Tibial nerve (tissue), 4 donors: ENCODE data around the gene PTPRC. TPM values are rescaled to one million over a fixed set of nuclear protein-coding genes. Genes with fewer than 3 reads are reported as not detected.

ENCODE experiments used
- DNase-seq, 2 donors: peaks; one replicate each; pipeline ENCODE4 v3.0.0-alpha.2; 2019; ENCODE audit warnings: low spot score in 2 of 2
- H3K27ac ChIP-seq, 4 donors: fragments of 200-600 bp; sonication (generic) in 3 of 4; one replicate each; pipeline ENCODE4 v1.5.1; 2017 to 2019; ENCODE audit warnings: mild to moderate bottlenecking in 1 of 4
- H3K27me3 ChIP-seq, 2 donors: fragments of 200-600 bp; sonication (generic) in 1 of 2; one replicate each; pipeline versions ENCODE4 v1.5.1 to v1.6.0; 2017 to 2019
- H3K36me3 ChIP-seq, 3 donors: fragments of 200-600 bp; sonication (generic); one replicate each; pipeline ENCODE4 v1.5.1; 2018 to 2019
- H3K4me1 ChIP-seq, 4 donors: fragments of 200-600 bp; sonication (generic) in 3 of 4; one replicate each; pipeline ENCODE4 v1.5.1; 2017 to 2019
- H3K4me3 ChIP-seq, 4 donors: fragments of 200-600 bp; sonication (generic) in 3 of 4; one replicate each; pipeline ENCODE4 v1.5.1; 2017 to 2019; ENCODE audit warnings: mild to moderate bottlenecking in 1 of 4, moderate library complexity in 1 of 4
- H3K9me3 ChIP-seq, 4 donors: fragments of 200-600 bp; sonication (generic) in 3 of 4; one replicate each; pipeline ENCODE4 v1.5.1; 2017 to 2019
- CTCF ChIP-seq, 5 experiments: fragments of 200-600 bp in 3 of 5; fragments of 450-650 bp in 2 of 5; sonication (generic) in 3 of 5; IDR thresholded peaks; one replicate each; pipeline ENCODE4 v1.5.1; 2016 to 2019; ENCODE audit warnings: antibody characterized with exemption in 5 of 5, mild to moderate bottlenecking in 3 of 5, moderate library complexity in 2 of 5
- EP300 ChIP-seq, 2 donors: sonication (generic); formaldehyde crosslinking; IDR thresholded peaks; one replicate each; pipeline ENCODE4 v1.6.1; 2017; ENCODE audit warnings: antibody characterized with exemption in 2 of 2, mild to moderate bottlenecking in 1 of 2
- POLR2A ChIP-seq, 2 donors: fragments of 450-650 bp; IDR thresholded peaks; one replicate each; pipeline ENCODE4 v1.6.1; 2017; ENCODE audit warnings: antibody characterized with exemption in 2 of 2, mild to moderate bottlenecking in 2 of 2, moderate library complexity in 2 of 2
- WGBS, 2 donors: methylation state at CpG; one replicate each; pipeline ENCODE4 v1.1.5; 2018; 5-methylcytosine and 5-hydroxymethylcytosine counted together
- total RNA-seq, 4 donors: library from RNA; depleted of rRNA; stranded (reverse); fragments of >200 nt; gene quantifications; one replicate each; pipeline ENCODE4 v1.1.0, GENCODE V29; 2016

The PTPRC gene
- total RNA-seq, 4 donors from 2014 or later: 10.3 to 16.5 (median 13.6) TPM

GRCh38 chr1:198778049-198778448, 139.2 kb downstream of the PTPRC start:
- no peak for DNase-seq
- Histone ChIP-seq H3K4me3 (no peak overlapping the region), H3K27ac (peak overlapping the region in 2 of 4 donors; percentile 44 to 60), H3K4me1 (peaks cover 0 to 7% (median 0%) of the 10 kb centered on the region in 4 donors), H3K9me3 (no peaks in the 10 kb centered on the region), H3K27me3 (no peaks in the 10 kb centered on the region), H3K36me3 (no peaks in the 10 kb centered on the region)
- TF ChIP-seq POLR2A (IDR thresholded peaks at IDR 0.05) (no peak), CTCF (IDR thresholded peaks at IDR 0.05) (no peak), EP300 (IDR thresholded peaks at IDR 0.05) (no peak)
- 54 to 59% methylated on average over 4 of the region's 4 CpGs for WGBS, 2 donors

- Histone ChIP-seq H3K36me3 (no peaks in the 10 kb centered on the region), H3K4me3 (no peak overlapping the region), H3K9me3 (no peaks in the 10 kb centered on the region), H3K27me3 (no peaks in the 10 kb centered on the region), H3K27ac (no peak overlapping the region), H3K4me1 (peaks cover 0 to 7% (median 0%) of the 10 kb centered on the region in 4 donors)
- no peak for DNase-seq
- 52 to 75% methylated on average over 1 of the region's 1 CpG for WGBS, 2 donors
- TF ChIP-seq CTCF (IDR thresholded peaks at IDR 0.05) (no peak), POLR2A (IDR thresholded peaks at IDR 0.05) (no peak), EP300 (IDR thresholded peaks at IDR 0.05) (no peak)
Measured at GRCh38 chr1:198780376-198780775, 141.5 kb downstream of the PTPRC start.

GRCh38 chr1:198788561-198789064, 149.8 kb downstream of the PTPRC start:
- TF ChIP-seq POLR2A (IDR thresholded peaks at IDR 0.05) (no peak), EP300 (IDR thresholded peaks at IDR 0.05) (no peak), CTCF (IDR thresholded peaks at IDR 0.05) (no peak)
- H3K4me1 ChIP-seq: no peaks in the 10 kb centered on the region
- DNase-seq: no peak
- H3K9me3 ChIP-seq: no peaks in the 10 kb centered on the region
- no peak overlapping the region for H3K27ac ChIP-seq
- no peaks in the 10 kb centered on the region for H3K27me3 ChIP-seq
- no peak overlapping the region for H3K4me3 ChIP-seq
- WGBS, 2 donors: 42 to 59% methylated on average over 3 of the region's 3 CpGs
- no peaks in the 10 kb centered on the region for H3K36me3 ChIP-seq

- Histone ChIP-seq H3K36me3 (no peaks in the 10 kb centered on the region), H3K27me3 (no peaks in the 10 kb centered on the region), H3K27ac (no peak overlapping the region), H3K4me3 (no peak overlapping the region), H3K9me3 (peaks cover 0 to 18% (median 0%) of the 10 kb centered on the region in 4 donors), H3K4me1 (no peaks in the 10 kb centered on the region)
- 72 to 75% methylated on average over 3 of the region's 3 CpGs for WGBS, 2 donors
- TF ChIP-seq EP300 (IDR thresholded peaks at IDR 0.05): no peak
- TF ChIP-seq CTCF (IDR thresholded peaks at IDR 0.05): no peak
- no peak for DNase-seq
Measured at GRCh38 chr1:198793714-198794113, 154.9 kb downstream of the PTPRC start.

- no peaks in the 10 kb centered on the region for H3K27me3 ChIP-seq
- H3K36me3 ChIP-seq: no peaks in the 10 kb centered on the region
- no peak for DNase-seq
- H3K4me1 ChIP-seq: no peaks in the 10 kb centered on the region
- TF ChIP-seq EP300 (IDR thresholded peaks at IDR 0.05) (no peak), CTCF (IDR thresholded peaks at IDR 0.05) (no peak), POLR2A (IDR thresholded peaks at IDR 0.05) (no peak)
- no peak overlapping the region for H3K4me3 ChIP-seq
- no peak overlapping the region for H3K27ac ChIP-seq
- peaks cover 0 to 18% (median 0%) of the 10 kb centered on the region in 4 donors for H3K9me3 ChIP-seq
Measured at GRCh38 chr1:198794498-198794897, 155.7 kb downstream of the PTPRC start.
